Measurements from ENCODE around the gene MPV17L. TPM values are rescaled to one million over a fixed set of nuclear protein-coding genes. Genes with fewer than 3 reads are reported as not detected.
"Not testable (repeated sequence)": the region's sequence is repeated elsewhere in the genome, so short reads cannot be mapped to it uniquely, and the experiment has no call there.

Gene MPV17L
- total and polyA plus RNA-seq, 2 donors (not counting 3 experiments of a cell fraction or from before 2014, with no cell fraction given) = 0.06 to 0.22 TPM

- H3K4me3 ChIP-seq (replicated peaks in 1 of 3; ENCODE audit: insufficient read depth in 1 of 3, low read depth in 1 of 3, low read length in 3 of 3); H3K9ac ChIP-seq (replicated peaks; ENCODE audit: extremely low read depth, insufficient read depth, low read length); H3K4me2 ChIP-seq (ENCODE audit: insufficient read depth, low read length); H4K20me1 ChIP-seq (replicated peaks; ENCODE audit: control insufficient read depth, extremely low read depth, insufficient read depth, low read length); H3K79me2 ChIP-seq (ENCODE audit: control insufficient read depth, insufficient read depth, low read length); CTCF ChIA-PET; H3K27ac ChIP-seq (ENCODE audit: insufficient read depth, low read depth, low read length); H3K36me3 ChIP-seq (ENCODE audit: control insufficient read depth in 2 of 2, extremely low read depth in 1 of 2, insufficient read depth in 2 of 2, low read length in 2 of 2); FAIRE-seq; H3K9me1 ChIP-seq (replicated peaks; ENCODE audit: control insufficient read depth, extremely low read depth, insufficient read depth, low read length); H3K27me3 ChIP-seq (ENCODE audit: control insufficient read depth in 2 of 2, insufficient read depth in 2 of 2, low read length in 2 of 2); POLR2A ChIA-PET; intact Hi-C loops (cut with micrococcal nuclease); H3K4me1 ChIP-seq (ENCODE audit: control insufficient read depth, extremely low read depth, insufficient read depth, low read length); BruUV-seq (replicated peaks); DNase-seq (ENCODE audit: low read depth, low spot score); H2AFZ ChIP-seq (ENCODE audit: low read depth, low read length); H3K9me3 ChIP-seq (replicated peaks; ENCODE audit: control insufficient read depth, insufficient read depth, low read length); dilution Hi-C loops (cut with MboI; ENCODE audit: extremely low pct_ligation_motif_present, low sequenced_read_pairs): not testable (repeated sequence)
Measured at GRCh38 chr16:15396509-15396829, 915 bp downstream of the MPV17L start.

DNA sequence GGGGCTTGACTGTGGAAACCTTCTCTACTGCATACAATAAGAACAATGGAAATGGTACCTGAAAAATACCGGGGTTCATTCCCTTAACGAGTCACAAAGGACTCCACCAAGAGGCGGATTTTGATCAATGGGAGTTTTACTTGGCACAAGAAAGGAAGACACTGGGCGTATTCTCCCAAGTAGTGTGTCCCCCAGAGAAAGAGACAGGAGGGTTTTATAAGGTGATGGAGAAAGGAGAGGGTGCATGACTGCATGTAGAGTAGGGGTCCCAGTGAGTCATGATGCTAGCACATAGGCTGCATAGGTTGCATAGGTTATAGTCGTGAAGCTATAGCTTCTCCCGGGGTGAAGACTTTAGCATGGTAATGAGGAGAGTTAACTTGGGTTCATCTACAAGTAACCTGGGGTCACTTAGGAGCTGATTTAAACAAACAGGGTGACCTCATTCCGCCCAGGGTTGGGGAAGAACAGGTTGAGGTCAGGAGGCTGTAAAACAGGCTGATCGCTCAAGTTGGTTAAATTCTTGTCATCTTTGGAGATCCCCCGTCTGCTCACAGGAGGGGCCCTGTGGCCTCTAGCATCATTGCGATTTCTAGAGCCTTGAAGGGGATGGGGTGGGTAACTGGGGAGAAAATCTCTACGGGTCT lies 1.5 kb downstream of the MPV17L start:
- POLR2A ChIA-PET = no interaction called here
- H3K79me2 ChIP-seq (ENCODE audit: control insufficient read depth, insufficient read depth, low read length) = no peaks in the 10 kb centered on the region

More for the DNA sequence above, 1.5 kb downstream of the MPV17L start:
- intact Hi-C loops (cut with micrococcal nuclease) (no loop called here), dilution Hi-C loops (cut with MboI; ENCODE audit: extremely low pct_ligation_motif_present, low sequenced_read_pairs) (no loop called here)
- H3K27me3 ChIP-seq (ENCODE audit: control insufficient read depth in 2 of 2, insufficient read depth in 2 of 2, low read length in 2 of 2) = no peaks in the 10 kb centered on the region
- BruUV-seq (replicated peaks) = no TSS peak
- no peak overlapping the region for H3K4me3 ChIP-seq (replicated peaks in 1 of 3; ENCODE audit: insufficient read depth in 1 of 3, low read depth in 1 of 3, low read length in 3 of 3)
- H3K4me1 ChIP-seq (ENCODE audit: control insufficient read depth, extremely low read depth, insufficient read depth, low read length) = no peaks in the 10 kb centered on the region
- no peak overlapping the region for H2AFZ ChIP-seq (ENCODE audit: low read depth, low read length)
- no peaks in the 10 kb centered on the region for H4K20me1 ChIP-seq (replicated peaks; ENCODE audit: control insufficient read depth, extremely low read depth, insufficient read depth, low read length)
- TF ChIP-seq EZH2 (IDR thresholded peaks at IDR 0.05; ENCODE audit: borderline replicate concordance, low read depth, low read length, severe bottlenecking) (no peak), POLR2A (IDR thresholded peaks at IDR 0.05; ENCODE audit: low read depth, low read length) (no peak), POLR2AphosphoS5 (IDR thresholded peaks at IDR 0.05; ENCODE audit: insufficient read depth, low read depth, low read length) (no peak), FOS (IDR thresholded peaks at IDR 0.05; ENCODE audit: borderline replicate concordance, insufficient read depth, low read length) (no peak), JUN (IDR thresholded peaks at IDR 0.05; ENCODE audit: borderline replicate concordance, insufficient read depth, insufficient read length, low read depth) (no peak)
- TF ChIP-seq, protein P1, sequence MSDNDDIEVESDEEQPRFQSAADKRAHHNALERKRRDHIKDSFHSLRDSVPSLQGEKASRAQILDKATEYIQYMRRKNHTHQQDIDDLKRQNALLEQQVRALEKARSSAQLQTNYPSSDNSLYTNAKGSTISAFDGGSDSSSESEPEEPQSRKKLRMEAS (IDR thresholded peaks at IDR 0.05; ENCODE audit: insufficient read depth, insufficient read length) = no peak
- CTCF ChIA-PET = interaction anchor here (1.3 kb wide), 1 partner anchor 153 kb away, joined by 3 read pairs; no protein-coding TSS in a partner anchor
- no peak overlapping the region for H3K27ac ChIP-seq (ENCODE audit: insufficient read depth, low read depth, low read length)
- FAIRE-seq (no peak), DNase-seq (ENCODE audit: low read depth, low spot score) (no peak)
- H3K4me2 ChIP-seq (ENCODE audit: insufficient read depth, low read length) = no peak overlapping the region
- no peaks in the 10 kb centered on the region for H3K9me3 ChIP-seq (replicated peaks; ENCODE audit: control insufficient read depth, insufficient read depth, low read length)
- no peak overlapping the region for H3K9ac ChIP-seq (replicated peaks; ENCODE audit: extremely low read depth, insufficient read depth, low read length)
- H3K9me1 ChIP-seq (replicated peaks; ENCODE audit: control insufficient read depth, extremely low read depth, insufficient read depth, low read length) = no peaks in the 10 kb centered on the region
- no peaks in the 10 kb centered on the region for H3K36me3 ChIP-seq (ENCODE audit: control insufficient read depth in 2 of 2, extremely low read depth in 1 of 2, insufficient read depth in 2 of 2, low read length in 2 of 2)
